Activated CD8-positive, alpha-beta memory T cell treated with anti-CD3 and anti-CD28 coated beads for 24 hours (primary cell): ENCODE measurements around the gene SGCB.

Experiments used
- DNase-seq: peaks from one replicate; pipeline ENCODE4 v3.0.0-alpha.2; 2020

The SGCB gene

DNA sequence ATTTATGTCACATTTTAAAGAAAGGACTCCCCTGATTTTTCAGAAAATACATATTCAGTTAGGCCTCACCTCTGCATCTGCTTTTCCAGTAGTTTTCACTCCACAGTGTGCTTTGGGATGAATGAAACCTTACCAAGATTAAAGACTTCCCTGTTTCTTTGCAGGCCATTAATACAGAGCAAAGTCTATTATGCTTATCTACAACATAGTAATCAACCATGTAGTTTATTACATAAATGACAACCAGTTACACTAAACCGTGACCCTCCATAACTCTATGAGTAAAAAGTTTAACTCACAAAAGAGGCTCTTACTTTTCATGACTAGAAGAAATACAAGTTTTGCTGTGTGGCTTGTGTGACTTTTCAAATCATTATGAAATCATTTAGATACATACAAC lies 20.3 kb downstream of the SGCB start:
- no peak for DNase-seq

DNA sequence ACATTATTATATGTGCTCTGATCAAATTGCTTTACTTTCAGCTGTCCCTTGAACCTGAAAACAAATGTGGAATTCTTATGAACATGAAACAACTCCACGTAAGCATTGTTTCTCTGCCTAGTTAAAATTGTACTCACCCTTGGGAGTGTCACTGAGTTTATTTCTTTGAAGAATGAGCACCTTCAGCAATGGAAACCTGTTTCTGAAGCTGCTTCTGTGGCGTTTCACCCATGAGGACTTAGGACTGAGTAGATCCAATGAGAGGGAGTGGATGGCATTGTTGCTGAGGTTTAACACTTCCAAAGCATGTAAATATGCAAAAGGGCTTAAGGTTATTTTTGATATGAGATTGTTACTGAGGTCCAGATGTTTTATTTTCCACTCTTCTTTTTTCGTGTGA lies 21.1 kb downstream of the SGCB start:
- no peak for DNase-seq

DNA sequence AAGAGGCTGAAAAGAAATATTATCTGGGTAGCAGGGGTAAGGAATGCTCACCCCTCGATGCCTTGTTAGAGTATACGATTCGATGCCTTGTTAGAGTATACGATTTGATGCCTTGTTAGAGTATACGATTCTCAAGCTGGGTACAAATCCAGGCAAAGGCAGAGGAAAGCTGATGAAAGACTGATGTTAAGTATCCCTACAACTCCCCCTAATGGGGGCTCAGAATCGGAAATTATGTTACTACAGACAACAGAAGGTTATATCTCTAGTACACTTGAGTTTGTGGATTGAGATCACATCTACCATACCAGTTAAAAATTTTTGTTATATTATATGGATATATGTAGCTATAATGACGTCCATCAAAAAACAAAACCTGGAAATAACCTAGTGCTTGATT lies 22.7 kb downstream of the SGCB start:
- DNase-seq, result no peak

DNA sequence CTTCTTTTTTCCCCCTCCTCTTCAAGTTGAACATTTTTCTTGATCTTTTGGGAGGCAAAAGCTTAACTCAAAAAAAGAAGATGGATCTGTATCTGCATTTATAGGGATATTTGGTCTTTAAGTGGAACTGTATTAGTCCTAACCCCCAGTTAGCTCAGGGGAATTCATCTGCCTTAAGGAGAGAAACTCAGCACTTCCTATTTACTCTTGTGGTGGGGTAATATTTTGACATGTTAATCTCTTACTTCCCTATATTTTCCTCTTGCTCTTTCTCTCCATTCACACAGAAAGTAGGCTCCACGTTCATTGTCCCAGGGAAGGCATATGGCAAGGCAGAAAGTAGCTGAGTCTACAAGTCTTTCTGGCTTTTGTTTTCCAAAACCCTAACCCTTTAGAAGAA lies 23.2 kb downstream of the SGCB start:
- DNase-seq, result no peak

- DNase-seq, result no peak
Observed at GRCh38 chr4:52012651-52013050, 25.4 kb downstream of the SGCB start.

- DNase-seq, result no peak
Observed at GRCh38 chr4:52010986-52011385, 27.1 kb downstream of the SGCB start.

DNA sequence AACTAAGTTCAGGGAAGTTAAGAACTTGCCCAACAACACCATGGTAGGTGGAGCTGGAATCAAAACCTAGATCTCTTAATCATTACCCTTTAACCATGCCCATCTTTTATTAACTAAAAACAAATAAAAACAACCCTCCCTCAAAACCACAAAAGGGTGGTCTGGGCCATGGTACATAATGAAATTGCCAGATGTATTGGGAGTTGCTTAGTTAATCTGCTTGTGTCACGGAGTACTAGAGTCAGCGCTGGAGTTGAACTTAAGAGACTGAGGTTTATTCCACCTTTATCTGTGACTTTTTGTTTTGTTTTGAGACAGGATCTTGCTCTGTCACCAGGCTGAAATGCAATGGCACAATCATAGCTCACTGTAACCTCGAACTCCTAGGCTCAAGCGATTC lies 31.2 kb downstream of the SGCB start:
- no peak for DNase-seq

DNA sequence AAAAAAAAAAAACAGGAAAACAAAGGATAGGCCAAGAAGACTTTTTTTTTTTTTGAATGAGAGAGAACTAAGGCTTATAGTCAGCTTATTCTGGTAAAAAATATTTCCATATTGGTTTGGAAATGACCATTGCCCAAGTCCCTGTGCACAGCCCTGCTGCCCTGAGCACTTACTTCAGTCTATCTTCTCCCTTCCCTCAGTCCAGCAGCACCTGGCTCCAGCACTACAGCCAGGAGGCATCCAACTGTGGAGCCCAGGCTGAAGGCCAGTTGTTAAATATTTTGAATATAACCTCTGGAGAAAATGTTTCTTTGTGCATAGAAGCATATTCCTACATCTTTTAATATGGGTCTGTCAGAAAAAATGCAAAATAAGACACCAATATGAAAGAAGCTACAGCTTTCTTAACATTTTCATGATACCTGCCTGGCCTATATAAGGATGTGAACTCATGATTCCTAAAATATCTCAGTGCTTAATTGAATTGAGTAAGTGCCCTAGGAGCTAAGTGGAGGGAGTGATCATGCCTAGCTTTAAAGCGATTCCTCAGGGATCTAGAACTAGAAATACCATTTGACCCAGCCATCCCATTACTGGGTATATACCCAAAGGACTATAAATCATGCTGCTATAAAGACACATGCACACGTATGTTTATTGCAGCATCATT lies 32.4 kb downstream of the SGCB start:
- DNase-seq, result no peak

DNA sequence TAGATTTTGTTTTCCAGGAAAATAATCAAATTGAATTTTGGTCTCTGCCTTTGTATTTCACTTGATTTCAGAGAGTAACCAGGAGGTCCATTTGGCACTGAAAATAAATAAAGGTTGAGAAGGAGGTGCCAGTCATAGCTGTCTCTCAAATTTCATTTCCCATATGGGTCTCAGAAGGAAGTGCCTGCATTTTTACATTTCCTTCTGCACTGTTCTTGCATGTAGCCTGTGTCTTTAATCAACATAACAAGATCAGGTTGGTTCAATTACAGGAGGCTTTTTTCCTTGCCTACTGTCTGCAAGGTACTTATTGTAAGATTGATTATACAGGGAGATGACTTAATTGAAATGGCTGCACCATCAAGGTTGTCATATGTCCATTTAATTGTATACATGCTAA lies 33.7 kb downstream of the SGCB start:
- DNase-seq, result no peak

DNA sequence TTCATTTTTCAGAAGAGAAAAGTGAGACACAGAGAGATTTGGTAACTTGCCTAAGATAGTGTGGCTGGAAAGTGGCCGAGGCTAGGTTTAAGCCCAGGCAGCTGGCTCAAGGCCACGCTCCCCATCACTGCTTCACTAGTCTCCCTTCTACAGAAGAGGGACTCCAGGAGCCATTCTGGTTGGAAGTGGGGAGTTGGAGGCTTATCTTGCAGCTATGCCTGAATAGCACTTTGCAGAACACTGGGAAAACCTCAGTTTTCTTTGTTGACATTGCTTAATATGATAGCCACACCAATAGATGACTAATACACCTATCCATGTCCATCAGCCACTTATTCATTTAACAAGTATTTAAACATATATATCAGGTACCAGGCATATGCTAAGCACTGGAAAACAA lies 36.5 kb downstream of the SGCB start:
- DNase-seq, result no peak

DNA sequence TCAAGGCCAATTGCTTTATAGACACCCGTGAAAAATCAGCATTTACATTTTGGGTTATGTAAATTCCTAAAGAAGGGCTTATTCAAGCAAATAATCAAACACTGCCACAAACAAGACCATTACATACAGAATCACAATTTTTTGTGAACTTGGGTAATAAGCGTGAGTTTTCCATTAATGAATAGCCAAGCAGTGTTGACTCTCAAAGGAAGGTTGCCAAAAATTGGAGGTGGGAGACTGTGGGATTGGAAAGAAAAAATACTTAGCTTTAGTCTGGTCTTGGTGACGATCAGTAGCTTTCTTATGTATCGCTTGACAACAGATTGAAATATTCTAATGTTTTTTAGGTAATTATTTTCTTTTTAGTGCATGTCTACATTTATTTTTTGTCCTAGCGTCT lies 38.8 kb downstream of the SGCB start:
- DNase-seq, result no peak

- DNase-seq, result no peak
Observed at GRCh38 chr4:51998837-51999236, 39.3 kb downstream of the SGCB start.

DNA sequence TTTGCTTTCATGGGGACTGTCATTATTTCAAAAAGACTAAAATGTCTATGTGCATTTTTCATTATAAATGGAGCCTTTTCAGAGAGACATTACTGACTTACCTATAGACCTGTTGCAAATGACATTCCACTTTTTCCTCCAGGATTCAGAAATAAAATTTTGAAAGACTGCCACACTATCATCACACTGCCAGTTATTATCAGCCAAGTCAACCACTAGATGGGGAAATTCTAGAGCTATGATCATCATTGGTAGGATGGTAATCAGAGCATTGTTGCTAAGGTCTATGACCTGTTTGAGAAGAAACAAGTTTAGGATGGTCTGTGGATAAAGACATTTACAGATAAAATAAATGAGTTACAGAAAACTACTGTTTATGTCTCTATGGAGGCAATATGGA lies 40.5 kb downstream of the SGCB start:
- no peak for DNase-seq

GRCh38 chr4:51995647-51996220 lies 42.4 kb downstream of the SGCB start:
- no peak for DNase-seq
